Mucosa of gallbladder (tissue), 1 donor: Measurements from ENCODE around the gene EFCAB6. TPM values are rescaled to one million over a fixed set of nuclear protein-coding genes. Genes with fewer than 3 reads are reported as not detected.

Experiments
- DNase-seq: peaks from one replicate; pipeline ENCODE4 v3.0.0-alpha.2; 2020; ENCODE audit warnings: low spot score
- total RNA-seq: library from RNA; stranded (reverse); gene quantifications from one replicate; pipeline ENCODE4 v1.2.1, GENCODE V29; 2021
- donor health status: DM: no; HTN: no; CAD: no.

The EFCAB6 gene
- total RNA-seq, 1 donor from 2014 or later: 4.1 TPM

DNA sequence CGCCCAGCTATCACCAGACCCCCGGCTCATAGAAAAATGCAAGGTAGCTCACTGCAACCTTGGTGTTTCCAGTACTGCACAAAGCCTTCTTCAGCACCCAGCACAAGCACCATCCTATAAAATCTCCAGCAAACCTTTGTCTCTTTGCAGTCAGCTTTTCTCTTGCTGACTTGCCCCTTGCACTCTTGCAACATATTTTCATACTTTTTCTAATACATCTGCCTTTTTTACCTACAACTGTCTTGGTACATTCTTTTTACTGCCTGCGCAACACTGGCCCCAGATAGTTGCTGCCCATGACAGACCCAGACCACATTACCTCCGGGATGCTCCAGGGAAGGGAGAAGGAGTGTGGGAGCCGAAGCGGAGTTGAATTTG lies 257.9 kb downstream of the EFCAB6 start:
- no peak for DNase-seq

DNA sequence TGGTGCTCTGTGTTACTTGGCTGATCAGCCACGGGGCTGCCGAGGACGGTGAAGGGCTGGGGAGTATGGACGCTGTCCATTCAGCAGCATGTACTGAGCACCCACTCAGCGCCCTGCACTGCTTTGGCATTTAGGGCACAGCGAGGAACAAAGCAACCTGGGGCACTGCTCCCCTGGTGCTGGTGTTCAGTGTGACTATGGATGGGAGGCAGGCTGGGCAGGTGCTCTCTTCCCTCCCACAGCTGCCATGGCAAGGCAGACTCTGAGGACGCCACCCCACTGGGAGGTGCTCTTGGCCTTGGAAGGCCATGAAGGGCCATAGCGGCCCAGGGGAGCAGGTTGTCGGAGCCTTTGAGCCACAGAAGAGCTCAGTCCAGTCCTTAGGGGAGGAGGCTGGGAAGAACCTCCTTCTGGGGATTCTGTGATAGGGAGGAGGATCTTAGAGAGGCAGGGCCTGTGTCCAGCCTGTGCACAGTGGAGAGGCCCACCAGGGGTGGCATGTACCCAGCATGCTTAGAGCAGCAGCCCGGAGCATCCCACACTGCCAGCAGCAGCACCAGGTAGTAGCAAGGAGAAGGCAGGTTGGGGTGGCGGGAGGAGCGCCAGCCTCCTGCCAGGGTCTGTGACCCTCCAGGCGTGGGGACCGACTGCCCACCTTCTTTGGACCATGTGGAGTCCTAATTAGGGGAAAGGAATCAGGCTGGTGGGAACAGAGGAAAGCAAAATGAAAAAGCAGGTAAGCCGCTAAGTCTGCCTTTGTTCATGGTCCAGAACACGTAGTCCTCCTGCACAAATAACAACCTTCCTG lies 258.4 kb downstream of the EFCAB6 start:
- DNase-seq: no peak

DNA sequence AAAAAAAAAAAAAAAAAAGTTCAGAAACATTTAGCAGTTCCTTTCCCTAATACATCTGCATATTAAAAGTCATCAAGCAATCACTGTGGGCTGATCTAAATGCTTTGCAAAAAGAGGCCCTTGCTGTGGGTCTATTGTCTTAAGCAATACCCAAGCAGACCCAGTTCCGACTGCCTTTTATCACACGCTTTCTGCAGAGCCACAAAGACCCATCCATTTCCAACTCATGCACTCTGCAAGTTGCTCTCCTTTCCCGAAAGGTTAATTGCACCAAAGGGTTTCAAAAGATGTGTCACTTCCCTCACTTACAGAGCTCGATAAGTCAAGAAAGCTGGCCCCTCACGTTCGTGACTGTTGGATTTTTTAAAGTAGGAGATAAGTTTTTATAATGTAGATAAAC lies 261.4 kb downstream of the EFCAB6 start:
- DNase-seq: no peak

DNA sequence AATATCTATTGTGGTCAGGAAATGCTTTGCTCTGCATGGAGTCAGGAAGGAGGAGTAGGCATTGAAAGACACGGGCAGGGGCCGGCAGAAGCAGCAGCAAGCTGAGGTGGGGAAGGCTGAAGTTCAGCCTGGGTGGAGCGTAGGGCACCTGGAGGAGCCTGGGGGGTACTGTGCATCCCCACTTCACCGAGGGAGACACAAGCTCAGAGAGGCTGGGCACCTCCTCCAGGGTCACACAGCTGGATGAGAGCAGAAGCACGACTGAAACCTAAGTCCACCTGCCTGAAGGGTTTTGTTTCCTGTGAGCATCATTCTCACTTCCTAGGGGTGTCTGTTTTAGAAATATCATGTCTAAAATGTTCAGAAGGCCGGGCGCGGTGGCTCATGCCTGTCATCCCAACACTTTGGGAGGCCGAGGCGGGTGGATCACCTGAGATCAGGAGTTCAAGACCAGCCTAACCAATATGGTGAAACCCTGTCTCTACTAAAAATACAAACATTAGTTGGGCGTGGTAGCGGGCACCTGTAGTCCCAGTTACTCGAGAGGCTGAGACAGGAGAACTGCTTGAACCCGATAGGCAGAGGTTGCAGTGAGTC lies 262.0 kb downstream of the EFCAB6 start:
- DNase-seq: no peak

DNA sequence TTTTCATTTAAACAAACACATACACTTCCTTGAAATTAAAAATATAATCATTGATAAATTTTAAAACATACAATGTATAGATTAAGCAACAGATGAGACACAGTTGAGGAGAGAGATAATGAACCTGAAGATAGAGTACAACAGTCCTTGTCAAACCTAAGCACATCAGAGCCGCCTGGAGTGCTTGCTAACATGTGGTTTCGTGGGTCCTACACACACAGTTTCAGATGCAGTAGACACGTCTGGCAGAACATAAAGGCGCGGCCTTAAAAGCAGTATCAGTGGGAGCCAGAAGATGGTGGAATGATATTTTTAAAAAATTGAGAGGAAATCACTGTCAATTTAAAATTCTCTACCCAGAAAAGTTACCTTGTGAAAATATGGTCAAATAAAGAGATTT lies 265.9 kb downstream of the EFCAB6 start:
- no peak for DNase-seq

DNA sequence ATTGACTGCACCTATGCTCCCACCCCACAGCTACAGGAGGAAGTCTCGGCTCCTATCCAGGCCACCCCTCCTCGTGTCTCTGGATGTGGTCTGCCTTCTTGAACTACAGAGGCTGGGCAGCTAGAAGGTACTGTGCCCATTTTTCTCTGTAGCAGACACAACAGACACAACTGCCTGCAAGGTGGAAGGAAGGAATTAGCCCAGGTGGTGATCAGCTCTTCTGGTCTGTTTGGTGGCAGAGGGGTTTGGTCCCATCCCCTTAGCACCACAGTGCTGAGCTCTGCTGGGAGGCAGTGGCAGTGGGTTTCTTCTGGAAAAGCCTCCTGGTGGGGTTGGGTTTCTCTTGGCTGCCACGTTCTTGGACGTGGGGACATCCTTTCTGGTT lies 267.8 kb downstream of the EFCAB6 start:
- no peak for DNase-seq

DNA sequence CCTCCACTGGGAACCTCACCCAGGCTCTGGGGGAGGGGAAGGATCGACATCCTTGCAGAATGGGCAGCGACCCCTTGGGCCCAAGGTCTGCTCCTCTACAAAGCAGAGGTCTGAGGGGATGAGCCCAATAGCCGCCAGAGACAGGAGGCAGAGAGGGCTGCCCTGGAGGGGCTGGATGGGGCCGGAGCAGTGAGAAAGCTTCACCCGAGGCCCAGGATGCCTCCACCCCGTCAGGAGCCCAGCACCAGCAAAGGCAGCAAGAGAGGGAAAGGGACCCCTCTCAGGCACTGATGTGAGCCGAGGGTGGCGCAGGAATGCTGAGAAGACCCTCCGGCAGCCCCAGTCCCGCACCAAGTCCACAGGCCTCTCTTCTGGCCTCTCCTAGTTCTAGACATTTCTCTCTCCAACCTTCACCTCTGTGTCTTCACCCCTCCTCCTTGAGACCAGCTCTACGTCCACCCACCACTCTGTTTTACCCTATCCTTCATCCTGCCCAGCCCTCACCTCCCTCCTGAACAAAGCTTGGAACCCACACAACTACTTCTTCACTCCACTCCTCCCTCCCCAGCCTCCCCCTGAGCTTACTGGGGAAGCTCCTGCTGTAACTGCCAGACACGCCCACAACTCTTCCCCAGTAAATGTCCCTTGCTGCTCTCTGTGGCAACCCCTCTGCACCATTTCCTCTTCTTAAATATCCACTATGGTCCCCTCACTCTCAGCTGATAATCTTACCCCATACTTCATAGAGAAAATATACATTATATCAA lies 268.4 kb downstream of the EFCAB6 start:
- no peak for DNase-seq

DNA sequence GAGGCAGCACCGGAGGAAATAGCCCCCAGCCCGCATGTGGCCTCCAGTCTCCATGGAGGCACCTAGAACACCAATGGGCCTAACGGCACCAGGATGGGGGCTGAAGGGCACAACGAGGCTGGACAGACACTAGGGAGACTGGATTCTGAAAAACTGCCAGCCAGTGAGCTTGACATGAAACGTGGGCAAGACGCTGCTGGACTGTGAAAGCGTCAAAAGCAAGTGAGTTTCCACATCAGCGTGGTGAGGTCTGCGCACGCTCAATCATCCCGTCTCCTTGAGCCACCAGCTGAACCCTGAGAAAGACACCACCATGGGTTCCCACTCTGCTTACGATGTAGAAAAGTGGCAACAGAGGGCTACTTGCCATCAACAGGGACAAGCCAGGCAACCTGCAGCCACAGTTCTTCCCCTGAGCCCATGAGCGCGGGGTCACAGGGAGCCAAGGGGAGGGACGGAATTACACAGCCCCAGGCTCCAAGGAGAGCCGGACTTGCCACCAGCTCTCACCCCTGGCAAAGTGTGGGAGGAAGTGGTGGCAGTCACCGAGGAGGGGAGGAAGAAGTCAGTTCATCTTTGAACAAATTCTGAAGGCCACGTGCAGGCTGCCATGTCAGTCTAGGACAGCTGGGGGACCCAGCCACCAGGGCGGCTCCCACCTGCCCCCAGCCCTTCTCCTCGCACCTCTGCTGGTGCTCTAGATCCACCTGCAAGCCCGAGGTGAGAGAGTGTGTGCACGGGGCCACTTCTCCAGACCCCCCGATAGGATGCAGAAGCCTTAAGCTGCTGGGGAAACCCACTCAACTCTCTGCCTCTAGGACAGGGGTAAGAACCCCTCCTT lies 269.2 kb downstream of the EFCAB6 start:
- no peak for DNase-seq

DNA sequence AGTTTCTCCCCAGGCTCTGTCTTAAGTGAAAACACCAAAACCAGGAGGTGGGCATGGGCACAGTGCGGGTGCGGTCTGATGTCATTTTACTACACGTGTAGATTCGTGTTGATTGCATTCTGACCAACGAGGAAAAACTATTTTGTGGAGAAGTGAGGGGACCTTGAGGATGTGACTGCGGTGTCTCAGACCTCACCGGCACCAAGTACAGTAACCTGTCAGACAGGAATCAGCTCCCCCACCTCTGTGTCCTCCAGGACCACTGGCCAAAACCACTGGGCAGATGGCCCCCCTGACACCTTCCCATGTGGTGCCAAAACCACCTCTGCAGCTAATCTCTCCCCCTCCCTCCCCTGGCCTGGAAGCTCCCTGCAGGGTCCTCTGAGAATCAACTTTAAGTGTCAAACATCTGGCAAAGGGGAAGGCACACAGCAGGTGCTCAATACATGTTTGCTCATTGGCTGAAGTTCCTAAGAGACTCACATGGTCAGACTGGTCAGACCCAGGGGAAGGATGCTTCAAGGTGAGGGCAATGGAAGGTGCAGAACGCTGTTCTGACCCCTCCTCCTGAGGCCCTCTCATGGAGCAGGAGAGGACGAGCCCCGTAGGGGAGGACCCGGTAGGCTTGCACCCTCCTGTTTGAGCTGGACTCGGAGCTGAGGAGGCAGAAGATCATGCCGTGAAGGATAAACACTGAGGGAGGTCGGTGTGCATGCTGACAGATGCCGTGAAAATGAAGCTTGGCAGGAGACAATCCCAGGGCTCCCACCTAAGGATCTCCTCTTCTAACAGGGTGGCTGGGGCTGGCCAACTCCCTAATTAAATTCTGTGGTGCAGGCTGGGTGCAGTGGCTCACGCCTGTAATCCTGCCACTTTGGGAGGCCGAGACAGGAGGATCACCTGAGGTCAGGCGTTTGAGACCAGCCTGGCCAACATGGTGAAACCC lies 270.4 kb downstream of the EFCAB6 start:
- DNase-seq: no peak

DNA sequence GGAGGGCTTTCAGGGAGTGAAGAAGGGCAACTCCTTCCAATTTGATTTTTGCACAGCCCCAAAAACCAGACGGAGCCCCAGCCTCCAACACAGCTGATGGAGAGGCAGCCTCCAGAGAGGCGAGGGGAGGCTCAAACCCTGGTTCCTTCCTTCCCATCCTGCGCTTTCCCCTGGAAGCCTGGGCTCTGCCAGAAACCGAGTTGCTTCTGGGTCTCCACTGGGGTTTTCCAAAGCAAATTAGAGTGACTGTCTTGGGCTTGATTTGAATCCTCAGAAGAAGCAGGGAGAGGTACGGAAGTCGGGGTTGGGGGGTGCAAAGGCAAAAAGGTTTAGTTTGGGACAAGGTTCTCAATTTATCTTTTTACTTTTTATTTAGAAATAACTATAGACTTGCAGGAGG lies 271.1 kb downstream of the EFCAB6 start:
- DNase-seq: no peak

DNA sequence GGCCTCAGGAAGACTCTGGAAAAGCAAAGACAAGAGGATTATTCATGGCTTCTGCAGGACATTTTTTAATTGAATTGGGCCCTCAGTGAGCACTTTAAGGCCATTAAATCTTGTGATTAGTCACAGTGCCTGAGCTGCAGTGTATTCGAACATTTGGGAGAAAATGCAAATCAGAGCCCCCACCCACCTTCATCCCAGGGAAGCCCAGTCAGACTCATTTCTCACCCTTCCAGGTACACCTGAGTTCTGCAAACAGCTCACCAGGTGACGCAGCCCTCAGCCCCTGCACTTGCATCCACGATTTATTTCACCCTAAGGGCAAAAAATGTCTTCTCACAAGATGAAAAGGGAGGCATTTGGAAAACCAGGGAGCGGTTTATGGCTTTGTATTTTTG lies 271.6 kb downstream of the EFCAB6 start:
- DNase-seq: no peak

DNA sequence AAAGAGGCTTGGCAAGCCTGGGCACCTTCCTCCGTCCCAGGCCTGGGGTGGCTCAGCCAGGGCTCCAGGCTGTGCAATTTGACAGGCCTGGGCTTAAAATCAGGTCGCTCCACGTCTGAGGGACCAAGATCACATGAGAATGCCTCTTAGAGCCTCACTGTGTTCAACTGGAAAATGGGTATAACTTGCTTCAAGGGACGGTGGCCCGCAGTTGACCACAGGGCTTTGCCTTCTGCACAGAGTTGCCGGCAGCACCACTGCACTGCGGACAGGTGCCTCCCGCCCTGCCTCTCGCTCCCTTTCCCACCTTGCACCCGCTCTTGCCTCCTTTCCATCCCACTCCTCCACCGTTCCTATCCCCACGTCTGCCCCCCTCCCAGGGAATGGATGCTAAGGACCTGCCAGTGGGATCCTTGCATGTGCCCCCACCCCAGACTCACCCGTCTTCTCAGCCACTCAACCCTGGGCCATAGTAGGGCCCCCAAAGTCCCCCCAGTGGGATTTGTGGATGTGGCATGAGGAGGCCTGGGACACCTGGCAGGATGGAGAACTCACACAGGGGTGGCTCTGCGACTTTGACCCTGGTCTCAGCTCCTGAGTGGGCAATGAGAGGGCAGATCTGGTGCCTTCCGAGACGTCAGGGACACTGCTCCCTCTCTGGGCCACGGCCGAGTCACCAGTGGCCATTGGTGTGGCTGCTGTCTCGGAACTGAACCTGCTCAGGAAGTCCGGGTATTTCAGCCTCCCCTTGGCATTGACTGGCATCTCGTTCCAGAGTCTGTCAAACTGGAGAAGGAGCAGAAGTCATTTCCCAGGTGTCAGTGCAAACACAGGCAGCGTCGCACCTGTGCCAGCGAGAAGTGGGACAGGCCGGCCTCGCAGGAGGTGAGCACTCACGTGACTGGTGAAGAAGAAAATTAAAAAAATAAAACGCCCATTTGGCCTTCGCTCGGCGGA lies 272.3 kb downstream of the EFCAB6 start:
- no peak for DNase-seq

DNA sequence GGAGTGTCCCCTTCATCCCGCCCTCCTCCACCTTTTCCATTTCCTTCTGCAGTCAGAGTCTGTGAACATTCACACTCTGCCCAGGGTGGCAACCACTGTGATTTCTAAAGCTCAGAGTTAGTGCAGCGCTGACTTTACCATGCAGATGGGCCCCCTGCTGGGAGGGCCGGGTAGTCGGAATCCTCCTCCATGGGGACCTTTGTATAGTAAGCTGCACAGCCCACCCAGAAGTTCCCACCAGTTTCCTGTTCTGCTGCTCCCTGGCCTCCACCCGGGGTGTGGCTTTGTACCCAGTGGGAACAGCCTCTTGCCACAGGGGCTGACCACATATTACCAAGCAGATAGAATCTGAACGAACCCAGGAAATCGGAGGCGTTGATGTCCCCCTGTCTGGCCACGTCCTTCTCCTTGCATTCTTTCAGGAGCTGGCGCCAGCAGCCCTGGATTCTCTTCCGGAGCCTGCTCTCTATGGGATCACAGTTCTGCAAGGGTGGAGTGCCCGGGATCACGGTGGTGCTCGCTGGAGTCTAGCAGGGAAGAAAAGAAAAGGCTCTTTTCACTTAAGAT lies 275.0 kb downstream of the EFCAB6 start:
- no peak for DNase-seq

DNA sequence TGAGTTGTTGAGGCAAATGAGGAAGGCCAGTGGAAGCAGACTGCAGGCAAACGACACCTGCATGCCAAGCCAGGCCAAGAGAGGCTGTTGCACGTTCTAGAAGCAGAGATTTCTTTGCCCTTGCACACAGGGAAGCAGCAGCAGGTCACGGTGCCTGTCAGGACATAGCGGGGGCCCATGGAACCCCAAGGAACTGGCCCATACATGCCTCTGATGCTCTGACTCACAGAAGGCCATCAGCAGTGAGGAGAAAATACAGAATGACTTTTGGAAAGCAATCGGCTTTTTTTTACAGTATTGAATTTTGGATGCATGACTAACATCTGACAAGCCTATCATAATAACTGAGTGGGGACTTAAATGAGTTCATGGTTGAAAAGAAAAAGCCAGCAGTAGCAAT lies 276.4 kb downstream of the EFCAB6 start:
- DNase-seq: no peak

DNA sequence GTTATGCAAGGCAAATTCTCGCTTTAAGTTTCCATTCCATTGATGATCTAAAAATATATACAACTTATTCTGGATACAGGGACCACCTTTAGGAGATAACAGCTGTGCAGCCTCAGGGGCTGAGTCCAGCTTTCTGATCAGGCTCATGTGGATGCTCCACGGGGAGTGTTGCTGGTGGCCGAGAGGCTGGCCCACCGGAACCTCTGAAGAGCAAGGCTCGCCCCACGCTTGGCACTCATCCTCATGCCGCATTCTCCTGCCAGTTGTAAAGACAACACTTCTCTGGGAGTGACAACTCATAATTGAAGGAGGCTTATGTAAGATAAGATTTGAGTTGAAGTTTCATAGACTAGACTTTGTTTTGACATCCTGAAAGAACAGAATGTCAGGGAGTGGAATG lies 276.8 kb downstream of the EFCAB6 start:
- no peak for DNase-seq

DNA sequence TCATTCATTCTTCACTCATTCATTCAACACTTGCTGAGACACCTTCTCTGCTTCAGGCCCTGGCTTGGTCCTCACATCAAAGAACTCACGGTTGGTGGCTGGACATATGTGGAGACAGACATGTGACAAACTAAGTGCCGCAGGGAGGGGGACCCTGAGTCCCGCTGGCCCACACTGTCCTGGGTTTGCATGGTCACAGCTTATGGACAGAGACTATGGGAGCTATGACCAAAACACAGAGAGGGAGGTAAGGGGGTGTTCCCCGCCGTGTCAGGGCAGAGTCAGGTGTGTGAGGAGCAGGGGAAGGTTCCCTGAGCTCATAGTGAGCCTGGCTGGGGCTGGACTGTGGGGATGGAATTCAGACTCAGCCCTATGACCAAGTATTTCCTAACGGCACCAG lies 277.2 kb downstream of the EFCAB6 start:
- no peak for DNase-seq

DNA sequence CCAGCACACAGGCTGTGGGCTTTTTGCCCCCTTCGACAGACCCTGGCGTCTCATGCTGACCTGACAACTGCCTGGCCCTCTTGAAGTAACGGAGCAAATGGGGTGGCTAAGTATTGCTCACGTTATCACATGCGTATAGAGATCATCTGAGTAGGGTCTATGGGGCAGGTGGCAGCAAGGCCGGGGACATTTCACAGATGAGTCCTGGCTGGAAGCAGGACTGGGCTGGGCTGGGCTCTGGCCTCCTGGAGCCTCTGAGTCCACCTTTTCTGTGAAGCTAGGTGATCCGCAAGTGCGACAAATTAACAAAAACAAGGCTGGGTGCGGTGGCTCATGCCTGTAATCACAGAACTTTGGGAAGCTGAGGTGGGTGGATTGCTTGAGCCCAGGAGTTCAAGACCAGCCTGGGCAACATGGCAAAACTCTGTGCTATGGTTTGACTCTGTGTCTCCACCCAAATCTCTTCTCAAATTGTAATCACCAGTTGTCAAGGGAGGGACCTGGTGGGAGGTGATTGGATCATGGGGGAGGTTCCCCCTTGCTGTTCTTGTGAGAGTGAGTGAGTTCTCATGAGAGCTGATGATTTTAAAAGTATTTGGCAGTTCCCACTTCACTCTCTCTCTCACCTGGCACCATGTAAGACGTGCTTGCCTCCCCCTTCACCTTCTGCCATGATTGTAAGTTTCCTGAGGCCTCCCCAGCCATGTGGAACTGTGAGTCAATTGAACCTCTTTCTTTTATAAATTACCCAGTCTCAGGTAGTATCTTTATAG lies 278.3 kb downstream of the EFCAB6 start:
- DNase-seq: no peak

DNA sequence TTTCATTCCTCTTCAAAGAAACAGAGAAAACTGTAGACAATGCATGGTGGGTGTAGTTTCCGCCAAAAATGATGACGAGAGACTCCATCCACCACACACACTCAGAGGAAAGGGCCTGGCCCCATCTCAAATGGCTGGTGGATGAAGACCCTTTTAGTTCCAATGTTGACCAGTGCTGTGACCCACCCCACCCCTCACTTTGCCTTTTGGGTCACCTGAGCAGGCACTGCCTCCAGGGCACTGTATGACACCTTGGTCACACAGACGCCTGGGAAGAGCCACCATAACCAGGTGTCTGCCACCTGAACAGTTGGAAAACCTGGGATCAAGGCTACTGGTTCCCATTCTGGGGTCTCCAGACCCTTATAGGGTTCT lies 279.0 kb downstream of the EFCAB6 start:
- no peak for DNase-seq
